Erythroblast (primary cell): ENCODE measurements around the gene MLNR.

Experiments
- DNase-seq, 2 experiments: peaks; one replicate each; lab custom pipeline; 2025; lab: John Stamatoyannopoulos, UW
- GATA1 ChIP-seq: IDR thresholded peaks from 2 replicates; pipeline ENCODE4 v1.6.1; 2011; ENCODE audit warnings: low read depth, mild to moderate bottlenecking, control low read depth, low read length, moderate library complexity
- POLR2A ChIP-seq: IDR thresholded peaks from 2 replicates; pipeline ENCODE4 v1.6.1; 2011; ENCODE audit warnings: mild to moderate bottlenecking, low read length

MLNR gene

GRCh38 chr13:49220036-49220855 lies at the start of gene MLNR:
Gene MLNR, plus strand, starts transcription at chr13:49220338. Its CDS starts 0 bp downstream, at chr13:49220338.
- TF ChIP-seq GATA1 (no peak), POLR2A (no peak)
- DNase-seq = peak; percentile 50 to 55

GRCh38 chr13:49171359-49171758 lies 48.8 kb upstream of the MLNR start:
- no peak for DNase-seq
- TF ChIP-seq GATA1 (no peak), POLR2A (no peak)

GRCh38 chr13:49183672-49184325 lies 36.3 kb upstream of the MLNR start:
- no peak for DNase-seq

GRCh38 chr13:49184621-49185020 lies 35.5 kb upstream of the MLNR start:
- no peak for DNase-seq
- TF ChIP-seq POLR2A = no peak
- no peak for TF ChIP-seq GATA1

More at GRCh38 chr13:49183672-49184325, 36.3 kb upstream of the MLNR start:
- TF ChIP-seq GATA1 (no peak), POLR2A (no peak)

- no peak for DNase-seq
- no peak for TF ChIP-seq GATA1
- TF ChIP-seq POLR2A = no peak
These were observed 34.9 kb upstream of the MLNR start for GRCh38 chr13:49185264-49185663.

- no peak for TF ChIP-seq POLR2A
- TF ChIP-seq GATA1 = no peak
- no peak for DNase-seq
These were observed 29.2 kb upstream of the MLNR start for GRCh38 chr13:49190901-49191300.

- no peak for TF ChIP-seq GATA1
- TF ChIP-seq POLR2A = no peak
- no peak for DNase-seq
These were observed 13.5 kb upstream of the MLNR start for GRCh38 chr13:49206641-49207040.

- DNase-seq = no peak
- TF ChIP-seq GATA1 (no peak), POLR2A (no peak)
These were observed 11.5 kb upstream of the MLNR start for GRCh38 chr13:49208619-49209018.

- no peak for DNase-seq
- TF ChIP-seq GATA1 (no peak), POLR2A (no peak)
These were observed 10.0 kb upstream of the MLNR start for GRCh38 chr13:49210114-49210513.

GRCh38 chr13:49210669-49211068 lies 9.5 kb upstream of the MLNR start:
- no peak for DNase-seq
- TF ChIP-seq POLR2A (no peak), GATA1 (no peak)

GRCh38 chr13:49213539-49213938 lies 6.6 kb upstream of the MLNR start:
- TF ChIP-seq GATA1 = no peak
- no peak for TF ChIP-seq POLR2A
- no peak for DNase-seq

- TF ChIP-seq GATA1 (no peak), POLR2A (no peak)
- no peak for DNase-seq
These were observed 5.9 kb upstream of the MLNR start for GRCh38 chr13:49213997-49214916.

- DNase-seq = peak in 1 of 2 experiments; percentile 9
- TF ChIP-seq POLR2A = no peak
- no peak for TF ChIP-seq GATA1
These were observed 5.2 kb upstream of the MLNR start for GRCh38 chr13:49214917-49215376.

GRCh38 chr13:49216334-49216733 lies 3.8 kb upstream of the MLNR start:
- TF ChIP-seq GATA1 (no peak), POLR2A (no peak)
- DNase-seq = no peak
